Liver (tissue), 9 donors: Measurements from ENCODE around the gene IMPG1. TPM values are rescaled to one million over a fixed set of nuclear protein-coding genes. Genes with fewer than 3 reads are reported as not detected.

Experiments used
- DNase-seq: peaks from one replicate; pipeline ENCODE4 v3.0.0-alpha.2; 2017; ENCODE audit warnings: low spot score
- H3K27ac ChIP-seq, 2 donors: one replicate each; pipeline ENCODE4 v1.7.0; 2013; ENCODE audit warnings: inconsistent platforms in 2 of 2, low read length in 2 of 2, control low read depth in 1 of 2, low read depth in 1 of 2, mild to moderate bottlenecking in 1 of 2
- H3K27me3 ChIP-seq, 4 donors: one replicate each; pipeline versions ENCODE4 v1.6.1 to v1.7.0; 2013; ENCODE audit warnings: low read length in 3 of 4, inconsistent platforms in 1 of 4, mild to moderate bottlenecking in 1 of 4, moderate library complexity in 1 of 4; ENCODE audit not compliant: control insufficient read depth in 4 of 4, insufficient read depth in 4 of 4
- H3K36me3 ChIP-seq, 4 donors: one replicate each; pipeline versions ENCODE4 v1.6.1 to v1.7.0; 2013; ENCODE audit warnings: low read length in 3 of 4, mild to moderate bottlenecking in 3 of 4, low read depth in 1 of 4, moderate library complexity in 1 of 4; ENCODE audit not compliant: control insufficient read depth in 4 of 4, insufficient read depth in 3 of 4
- H3K4me1 ChIP-seq, 4 donors: one replicate each; pipeline versions ENCODE4 v1.6.1 to v1.7.0; 2013; ENCODE audit warnings: low read length in 3 of 4, mild to moderate bottlenecking in 3 of 4, moderate library complexity in 1 of 4; ENCODE audit not compliant: control insufficient read depth in 4 of 4, insufficient read depth in 4 of 4
- H3K4me3 ChIP-seq, 3 donors: one replicate each; pipeline versions ENCODE4 v1.6.1 to v1.7.0; 2013; ENCODE audit warnings: low read length in 3 of 3, control low read depth in 1 of 3, low read depth in 1 of 3, mild to moderate bottlenecking in 1 of 3
- H3K9ac ChIP-seq, 2 donors: one replicate each; pipeline ENCODE4 v1.7.0; 2013; ENCODE audit warnings: low read length in 2 of 2, mild to moderate bottlenecking in 2 of 2, moderate library complexity in 2 of 2, control low read depth in 1 of 2, low read depth in 1 of 2
- H3K9me3 ChIP-seq, 4 donors: one replicate each; pipeline versions ENCODE4 v1.6.1 to v1.7.0; 2013; ENCODE audit warnings: low read length in 3 of 4; ENCODE audit not compliant: control insufficient read depth in 4 of 4
- EGR1 ChIP-seq, 2 donors: IDR thresholded peaks; 2 replicates each; pipeline ENCODE4 v1.6.1; 2016 to 2018; ENCODE audit warnings: antibody characterized with exemption in 2 of 2, low read depth in 2 of 2
- FOXA1 ChIP-seq: IDR thresholded peaks from 2 replicates; pipeline ENCODE4 v1.6.1; 2016; ENCODE audit warnings: antibody characterized with exemption
- FOXA2 ChIP-seq: IDR thresholded peaks from 2 replicates; pipeline ENCODE4 v1.6.1; 2016; ENCODE audit warnings: antibody characterized with exemption
- GABPA ChIP-seq, 2 donors: IDR thresholded peaks in 1 of 2; conservative IDR thresholded peaks in 1 of 2; 2 replicates each; pipeline ENCODE4 v1.6.1; 2016; ENCODE audit warnings: antibody characterized with exemption in 2 of 2, mild to moderate bottlenecking in 1 of 2, moderate library complexity in 1 of 2
- HNF4A ChIP-seq, 2 donors: conservative IDR thresholded peaks; 2 replicates each; pipeline ENCODE4 v1.6.1; 2016; ENCODE audit warnings: antibody characterized with exemption in 2 of 2, mild to moderate bottlenecking in 2 of 2
- HNF4G ChIP-seq: IDR thresholded peaks from 2 replicates; pipeline ENCODE4 v1.6.1; 2016; ENCODE audit warnings: antibody characterized with exemption
- JUND ChIP-seq, 2 donors: IDR thresholded peaks; 2 replicates each; pipeline ENCODE4 v1.6.1; 2016; ENCODE audit warnings: antibody characterized with exemption in 2 of 2
- NR2F2 ChIP-seq: IDR thresholded peaks from 2 replicates; pipeline ENCODE4 v1.6.1; 2016; ENCODE audit warnings: antibody characterized with exemption
- RAD21 ChIP-seq, 2 donors: IDR thresholded peaks; 2 replicates each; pipeline ENCODE4 v1.6.1; 2016; ENCODE audit warnings: antibody characterized with exemption in 2 of 2, mild to moderate bottlenecking in 2 of 2
- RXRA ChIP-seq, 2 donors: IDR thresholded peaks; 2 replicates each; pipeline ENCODE4 v1.6.1; 2017 to 2018; ENCODE audit warnings: antibody characterized with exemption in 2 of 2, mild to moderate bottlenecking in 1 of 2
- SP1 ChIP-seq: IDR thresholded peaks from 2 replicates; pipeline ENCODE4 v1.6.1; 2018; ENCODE audit warnings: antibody characterized with exemption, mild to moderate bottlenecking
- TAF1 ChIP-seq: conservative IDR thresholded peaks from 2 replicates; pipeline ENCODE4 v1.6.1; 2016; ENCODE audit warnings: antibody characterized with exemption, mild to moderate bottlenecking
- YY1 ChIP-seq: IDR thresholded peaks from 2 replicates; pipeline ENCODE4 v1.6.1; 2016; ENCODE audit warnings: antibody characterized with exemption, mild to moderate bottlenecking
- WGBS: extraction: QIAGEN DNeasy Blood & Tissue Kit; methylation state at CpG from one replicate; pipeline ENCODE4 v1.1.7; 2013; 5-methylcytosine and 5-hydroxymethylcytosine counted together
- polyA plus RNA-seq, 2 donors: library from polyadenylated mRNA; stranded (reverse) in 1 of 2; unstranded in 1 of 2; fragments of 200-250 nt in 1 of 2; fragments of >200 nt in 1 of 2; fragmentation: Nextera tagmentation in 1 of 2; extraction: Ambion mirVana in 1 of 2; gene quantifications; one replicate each; pipeline versions ENCODE4 v1.2.1 to v1.2.3, GENCODE V29; 2013 to 2015
- total RNA-seq, 2 donors: library from RNA; depleted of rRNA; stranded (reverse); fragments of >200 nt; gene quantifications; one replicate each; pipeline ENCODE4 v1.2.3, GENCODE V29; 2014
- TF ChIP-seq, protein P1 (sequence below): IDR thresholded peaks from 2 replicates; pipeline ENCODE4 v1.6.1; 2016; ENCODE audit warnings: antibody characterized with exemption
- TF ChIP-seq, protein P2 (sequence below): IDR thresholded peaks from 2 replicates; pipeline ENCODE4 v1.6.1; 2016; ENCODE audit warnings: antibody characterized with exemption
- TF ChIP-seq, protein P3 (sequence below): IDR thresholded peaks from 2 replicates; pipeline ENCODE4 v1.6.1; 2016; ENCODE audit warnings: antibody characterized with exemption
- TF ChIP-seq, protein P4 (sequence below): IDR thresholded peaks from 2 replicates; pipeline ENCODE4 v1.6.1; 2016; ENCODE audit warnings: antibody characterized with exemption, mild to moderate bottlenecking
- TF ChIP-seq, protein P5 (sequence below): fragments of 150-350 bp; IDR thresholded peaks from 2 replicates; pipeline ENCODE4 v1.5.1; 2017; ENCODE audit warnings: improper control_type of control experiment, low read depth, low read length; ENCODE audit not compliant: missing input control
- donor health status: healthy.
- donor health status: healthy.
- donor health status: healthy.
- donor health status: healthy.
- donor health status: healthy.

The IMPG1 gene
- total and polyA plus RNA-seq, 4 donors = not detected

DNA sequence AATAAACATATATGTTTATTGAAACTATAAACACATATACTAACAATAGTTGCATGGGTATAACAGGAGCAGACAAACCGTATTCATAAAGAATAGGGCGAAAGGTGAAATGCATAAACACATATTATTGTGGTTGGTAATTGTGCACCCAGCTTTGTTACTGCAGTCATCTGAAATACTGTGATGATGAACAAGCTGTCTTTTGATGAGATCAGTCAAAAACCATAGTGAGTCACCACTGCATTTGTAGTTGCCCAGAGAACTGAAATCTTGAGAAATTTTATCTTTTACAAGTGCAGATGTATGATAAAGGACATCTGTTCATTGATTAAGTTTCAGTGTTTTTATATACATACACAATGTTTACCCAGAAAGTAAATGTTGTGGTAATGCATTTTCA lies 189.7 kb downstream of the IMPG1 start:
- 91% methylated on average over 2 of the region's 2 CpGs for WGBS
- DNase-seq = no peak
- Histone ChIP-seq H3K9me3 (no peaks in the 10 kb centered on the region), H3K27me3 (no peaks in the 10 kb centered on the region), H3K4me1 (peaks cover 0 to 3% (median 0%) of the 10 kb centered on the region in 4 donors), H3K36me3 (peaks cover 0 to 5% (median 2%) of the 10 kb centered on the region in 4 donors), H3K27ac (no peak overlapping the region), H3K9ac (no peak overlapping the region), H3K4me3 (no peak overlapping the region)
- TF ChIP-seq FOXA1 (no peak), GABPA (IDR thresholded peaks at IDR 0.05 in 1 of 2, conservative IDR thresholded peaks at IDR 0.05 in 1 of 2) (no peak), HNF4A (conservative IDR thresholded peaks at IDR 0.05) (no peak), NR2F2 (no peak), JUND (IDR thresholded peaks at IDR 0.05) (no peak), FOXA2 (no peak), SP1 (no peak), RAD21 (IDR thresholded peaks at IDR 0.05) (no peak), RXRA (IDR thresholded peaks at IDR 0.05) (no peak), YY1 (no peak), HNF4G (no peak), TAF1 (no peak), EGR1 (IDR thresholded peaks at IDR 0.05; ENCODE audit: low read depth in 2 of 2) (no peak)
- TF ChIP-seq, protein P1, sequence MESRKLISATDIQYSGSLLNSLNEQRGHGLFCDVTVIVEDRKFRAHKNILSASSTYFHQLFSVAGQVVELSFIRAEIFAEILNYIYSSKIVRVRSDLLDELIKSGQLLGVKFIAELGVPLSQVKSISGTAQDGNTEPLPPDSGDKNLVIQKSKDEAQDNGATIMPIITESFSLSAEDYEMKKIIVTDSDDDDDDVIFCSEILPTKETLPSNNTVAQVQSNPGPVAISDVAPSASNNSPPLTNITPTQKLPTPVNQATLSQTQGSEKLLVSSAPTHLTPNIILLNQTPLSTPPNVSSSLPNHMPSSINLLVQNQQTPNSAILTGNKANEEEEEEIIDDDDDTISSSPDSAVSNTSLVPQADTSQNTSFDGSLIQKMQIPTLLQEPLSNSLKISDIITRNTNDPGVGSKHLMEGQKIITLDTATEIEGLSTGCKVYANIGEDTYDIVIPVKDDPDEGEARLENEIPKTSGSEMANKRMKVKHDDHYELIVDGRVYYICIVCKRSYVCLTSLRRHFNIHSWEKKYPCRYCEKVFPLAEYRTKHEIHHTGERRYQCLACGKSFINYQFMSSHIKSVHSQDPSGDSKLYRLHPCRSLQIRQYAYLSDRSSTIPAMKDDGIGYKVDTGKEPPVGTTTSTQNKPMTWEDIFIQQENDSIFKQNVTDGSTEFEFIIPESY = no peak
- TF ChIP-seq, protein P2, sequence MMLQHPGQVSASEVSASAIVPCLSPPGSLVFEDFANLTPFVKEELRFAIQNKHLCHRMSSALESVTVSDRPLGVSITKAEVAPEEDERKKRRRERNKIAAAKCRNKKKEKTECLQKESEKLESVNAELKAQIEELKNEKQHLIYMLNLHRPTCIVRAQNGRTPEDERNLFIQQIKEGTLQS = no peak
- TF ChIP-seq, protein P3, sequence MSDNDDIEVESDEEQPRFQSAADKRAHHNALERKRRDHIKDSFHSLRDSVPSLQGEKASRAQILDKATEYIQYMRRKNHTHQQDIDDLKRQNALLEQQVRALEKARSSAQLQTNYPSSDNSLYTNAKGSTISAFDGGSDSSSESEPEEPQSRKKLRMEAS = no peak
- TF ChIP-seq, protein P4, sequence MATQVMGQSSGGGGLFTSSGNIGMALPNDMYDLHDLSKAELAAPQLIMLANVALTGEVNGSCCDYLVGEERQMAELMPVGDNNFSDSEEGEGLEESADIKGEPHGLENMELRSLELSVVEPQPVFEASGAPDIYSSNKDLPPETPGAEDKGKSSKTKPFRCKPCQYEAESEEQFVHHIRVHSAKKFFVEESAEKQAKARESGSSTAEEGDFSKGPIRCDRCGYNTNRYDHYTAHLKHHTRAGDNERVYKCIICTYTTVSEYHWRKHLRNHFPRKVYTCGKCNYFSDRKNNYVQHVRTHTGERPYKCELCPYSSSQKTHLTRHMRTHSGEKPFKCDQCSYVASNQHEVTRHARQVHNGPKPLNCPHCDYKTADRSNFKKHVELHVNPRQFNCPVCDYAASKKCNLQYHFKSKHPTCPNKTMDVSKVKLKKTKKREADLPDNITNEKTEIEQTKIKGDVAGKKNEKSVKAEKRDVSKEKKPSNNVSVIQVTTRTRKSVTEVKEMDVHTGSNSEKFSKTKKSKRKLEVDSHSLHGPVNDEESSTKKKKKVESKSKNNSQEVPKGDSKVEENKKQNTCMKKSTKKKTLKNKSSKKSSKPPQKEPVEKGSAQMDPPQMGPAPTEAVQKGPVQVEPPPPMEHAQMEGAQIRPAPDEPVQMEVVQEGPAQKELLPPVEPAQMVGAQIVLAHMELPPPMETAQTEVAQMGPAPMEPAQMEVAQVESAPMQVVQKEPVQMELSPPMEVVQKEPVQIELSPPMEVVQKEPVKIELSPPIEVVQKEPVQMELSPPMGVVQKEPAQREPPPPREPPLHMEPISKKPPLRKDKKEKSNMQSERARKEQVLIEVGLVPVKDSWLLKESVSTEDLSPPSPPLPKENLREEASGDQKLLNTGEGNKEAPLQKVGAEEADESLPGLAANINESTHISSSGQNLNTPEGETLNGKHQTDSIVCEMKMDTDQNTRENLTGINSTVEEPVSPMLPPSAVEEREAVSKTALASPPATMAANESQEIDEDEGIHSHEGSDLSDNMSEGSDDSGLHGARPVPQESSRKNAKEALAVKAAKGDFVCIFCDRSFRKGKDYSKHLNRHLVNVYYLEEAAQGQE = no peak
- TF ChIP-seq, protein P5, sequence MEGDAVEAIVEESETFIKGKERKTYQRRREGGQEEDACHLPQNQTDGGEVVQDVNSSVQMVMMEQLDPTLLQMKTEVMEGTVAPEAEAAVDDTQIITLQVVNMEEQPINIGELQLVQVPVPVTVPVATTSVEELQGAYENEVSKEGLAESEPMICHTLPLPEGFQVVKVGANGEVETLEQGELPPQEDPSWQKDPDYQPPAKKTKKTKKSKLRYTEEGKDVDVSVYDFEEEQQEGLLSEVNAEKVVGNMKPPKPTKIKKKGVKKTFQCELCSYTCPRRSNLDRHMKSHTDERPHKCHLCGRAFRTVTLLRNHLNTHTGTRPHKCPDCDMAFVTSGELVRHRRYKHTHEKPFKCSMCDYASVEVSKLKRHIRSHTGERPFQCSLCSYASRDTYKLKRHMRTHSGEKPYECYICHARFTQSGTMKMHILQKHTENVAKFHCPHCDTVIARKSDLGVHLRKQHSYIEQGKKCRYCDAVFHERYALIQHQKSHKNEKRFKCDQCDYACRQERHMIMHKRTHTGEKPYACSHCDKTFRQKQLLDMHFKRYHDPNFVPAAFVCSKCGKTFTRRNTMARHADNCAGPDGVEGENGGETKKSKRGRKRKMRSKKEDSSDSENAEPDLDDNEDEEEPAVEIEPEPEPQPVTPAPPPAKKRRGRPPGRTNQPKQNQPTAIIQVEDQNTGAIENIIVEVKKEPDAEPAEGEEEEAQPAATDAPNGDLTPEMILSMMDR = no peak
